GM12878 (cell line): ENCODE measurements around the gene GJA4.

Source experiments
- EGR1 ChIP-seq, 2 experiments: IDR thresholded peaks; 1 replicate in 1 of 2; 2 replicates in 1 of 2; pipeline ENCODE4 v1.6.1; 2011 to 2012; ENCODE audit warnings: low read depth in 2 of 2, low read length in 2 of 2, borderline replicate concordance in 1 of 2, mild to moderate bottlenecking in 1 of 2, moderate library complexity in 1 of 2
- EP300 ChIP-seq, 2 experiments: fragments of 150-350 bp in 1 of 2; IDR thresholded peaks; 2 replicates each; pipeline ENCODE4 v1.6.1; 2011 to 2012; ENCODE audit warnings: low read depth in 2 of 2, low read length in 2 of 2, borderline replicate concordance in 1 of 2, improper control_type of control experiment in 1 of 2, inconsistent platforms in 1 of 2; ENCODE audit not compliant: control insufficient read depth in 1 of 2
- HDAC2 ChIP-seq: fragments of 200-600 bp; sonication (generic); IDR thresholded peaks from 2 replicates; pipeline ENCODE4 v1.6.1; 2017
- IKZF1 ChIP-seq: fragments of 450-650 bp; conservative IDR thresholded peaks from 2 replicates; pipeline ENCODE4 v1.6.1; 2017; ENCODE audit warnings: antibody characterized with exemption, mild to moderate bottlenecking
- MYC ChIP-seq: IDR thresholded peaks from 2 replicates; pipeline ENCODE4 v1.6.1; 2011; ENCODE audit warnings: mild to moderate bottlenecking, low read length, moderate library complexity, inconsistent platforms; ENCODE audit not compliant: insufficient read depth, insufficient replicate concordance, insufficient read length, severe bottlenecking
- POLR2A ChIP-seq: IDR thresholded peaks from 2 replicates; pipeline ENCODE4 v1.6.1; 2011; ENCODE audit warnings: low read depth, mild to moderate bottlenecking, low read length
- POLR2AphosphoS5 ChIP-seq: IDR thresholded peaks from 2 replicates; pipeline ENCODE4 v1.6.1; 2011; ENCODE audit warnings: mild to moderate bottlenecking, low read length, inconsistent platforms
- RAD51 ChIP-seq: fragments of 450-650 bp; IDR thresholded peaks from 2 replicates; pipeline ENCODE4 v1.6.1; 2016; ENCODE audit warnings: moderate library complexity, mild to moderate bottlenecking, inconsistent platforms
- ZNF274 ChIP-seq: IDR thresholded peaks from one replicate; pipeline ENCODE4 v1.8.0; 2011; ENCODE audit not compliant: insufficient read length, insufficient read depth
- TF ChIP-seq, protein P1 (sequence below): fragments of 450-650 bp; IDR thresholded peaks from 2 replicates; pipeline ENCODE4 v1.6.1; 2018; ENCODE audit warnings: mild to moderate bottlenecking, low read depth, moderate library complexity; ENCODE audit not compliant: partially characterized antibody
- TF ChIP-seq, protein P2 (sequence below): fragments of 450-650 bp; formaldehyde crosslinking; IDR thresholded peaks from 2 replicates; pipeline ENCODE4 v1.5.0; 2022; ENCODE audit warnings: mild to moderate bottlenecking, missing genetic modification characterization
- TF ChIP-seq, protein P3 (sequence below): fragments of 450-650 bp; IDR thresholded peaks from 2 replicates; pipeline ENCODE4 v1.6.1; 2016; ENCODE audit warnings: mild to moderate bottlenecking
- TF ChIP-seq, protein P4 (sequence below), 3 experiments: IDR thresholded peaks in 2 of 3; conservative IDR thresholded peaks in 1 of 3; 2 replicates each; pipeline ENCODE4 v1.5.1; 2011; ENCODE audit warnings: low read depth in 3 of 3, low read length in 3 of 3, mild to moderate bottlenecking in 3 of 3, control low read depth in 2 of 3, moderate library complexity in 2 of 3, inconsistent platforms in 1 of 3, mixed read lengths in 1 of 3; ENCODE audit not compliant: control insufficient read depth in 2 of 3, insufficient read depth in 1 of 3; ENCODE audit errors: extremely low read depth in 1 of 3
- TF ChIP-seq, protein P5 (sequence below): fragments of 450-650 bp; IDR thresholded peaks from 2 replicates; pipeline ENCODE4 v1.6.1; 2017; ENCODE audit warnings: mild to moderate bottlenecking

DNA sequence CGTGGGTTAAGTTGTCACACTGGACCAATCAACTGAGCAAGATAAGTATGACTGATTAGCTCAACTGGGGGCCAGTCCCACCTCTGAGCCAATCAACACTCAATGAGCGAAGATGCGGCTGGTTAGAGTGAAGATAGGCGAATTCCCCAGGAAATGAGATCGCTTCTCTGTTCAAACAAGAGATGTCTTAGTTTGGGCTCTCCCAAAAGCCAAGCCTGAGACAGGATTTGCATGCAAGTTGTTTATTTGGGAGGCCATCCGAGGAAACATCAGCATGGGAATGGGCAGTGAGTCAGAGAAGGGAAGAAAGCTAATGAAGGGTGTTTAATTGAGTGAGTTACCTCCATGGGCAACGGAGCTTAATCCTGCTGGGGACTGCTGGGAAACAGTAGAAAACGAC, 42.8 kb upstream of the GJA4 start:
- TF ChIP-seq RAD51 (no peak), HDAC2 (no peak), IKZF1 (no peak), POLR2AphosphoS5 (no peak), EGR1 (IDR thresholded peaks at IDR 0.05; ENCODE audit: borderline replicate concordance in 1 of 2, low read depth in 2 of 2, low read length in 2 of 2) (no peak), EP300 (IDR thresholded peaks at IDR 0.05; ENCODE audit: borderline replicate concordance in 1 of 2, control insufficient read depth in 1 of 2, low read depth in 2 of 2, low read length in 2 of 2) (no peak), MYC (no peak), ZNF274 (no peak), POLR2A (no peak)
- TF ChIP-seq, protein P1, sequence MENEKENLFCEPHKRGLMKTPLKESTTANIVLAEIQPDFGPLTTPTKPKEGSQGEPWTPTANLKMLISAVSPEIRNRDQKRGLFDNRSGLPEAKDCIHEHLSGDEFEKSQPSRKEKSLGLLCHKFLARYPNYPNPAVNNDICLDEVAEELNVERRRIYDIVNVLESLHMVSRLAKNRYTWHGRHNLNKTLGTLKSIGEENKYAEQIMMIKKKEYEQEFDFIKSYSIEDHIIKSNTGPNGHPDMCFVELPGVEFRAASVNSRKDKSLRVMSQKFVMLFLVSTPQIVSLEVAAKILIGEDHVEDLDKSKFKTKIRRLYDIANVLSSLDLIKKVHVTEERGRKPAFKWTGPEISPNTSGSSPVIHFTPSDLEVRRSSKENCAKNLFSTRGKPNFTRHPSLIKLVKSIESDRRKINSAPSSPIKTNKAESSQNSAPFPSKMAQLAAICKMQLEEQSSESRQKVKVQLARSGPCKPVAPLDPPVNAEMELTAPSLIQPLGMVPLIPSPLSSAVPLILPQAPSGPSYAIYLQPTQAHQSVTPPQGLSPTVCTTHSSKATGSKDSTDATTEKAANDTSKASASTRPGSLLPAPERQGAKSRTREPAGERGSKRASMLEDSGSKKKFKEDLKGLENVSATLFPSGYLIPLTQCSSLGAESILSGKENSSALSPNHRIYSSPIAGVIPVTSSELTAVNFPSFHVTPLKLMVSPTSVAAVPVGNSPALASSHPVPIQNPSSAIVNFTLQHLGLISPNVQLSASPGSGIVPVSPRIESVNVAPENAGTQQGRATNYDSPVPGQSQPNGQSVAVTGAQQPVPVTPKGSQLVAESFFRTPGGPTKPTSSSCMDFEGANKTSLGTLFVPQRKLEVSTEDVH = no peak
- TF ChIP-seq, protein P2, sequence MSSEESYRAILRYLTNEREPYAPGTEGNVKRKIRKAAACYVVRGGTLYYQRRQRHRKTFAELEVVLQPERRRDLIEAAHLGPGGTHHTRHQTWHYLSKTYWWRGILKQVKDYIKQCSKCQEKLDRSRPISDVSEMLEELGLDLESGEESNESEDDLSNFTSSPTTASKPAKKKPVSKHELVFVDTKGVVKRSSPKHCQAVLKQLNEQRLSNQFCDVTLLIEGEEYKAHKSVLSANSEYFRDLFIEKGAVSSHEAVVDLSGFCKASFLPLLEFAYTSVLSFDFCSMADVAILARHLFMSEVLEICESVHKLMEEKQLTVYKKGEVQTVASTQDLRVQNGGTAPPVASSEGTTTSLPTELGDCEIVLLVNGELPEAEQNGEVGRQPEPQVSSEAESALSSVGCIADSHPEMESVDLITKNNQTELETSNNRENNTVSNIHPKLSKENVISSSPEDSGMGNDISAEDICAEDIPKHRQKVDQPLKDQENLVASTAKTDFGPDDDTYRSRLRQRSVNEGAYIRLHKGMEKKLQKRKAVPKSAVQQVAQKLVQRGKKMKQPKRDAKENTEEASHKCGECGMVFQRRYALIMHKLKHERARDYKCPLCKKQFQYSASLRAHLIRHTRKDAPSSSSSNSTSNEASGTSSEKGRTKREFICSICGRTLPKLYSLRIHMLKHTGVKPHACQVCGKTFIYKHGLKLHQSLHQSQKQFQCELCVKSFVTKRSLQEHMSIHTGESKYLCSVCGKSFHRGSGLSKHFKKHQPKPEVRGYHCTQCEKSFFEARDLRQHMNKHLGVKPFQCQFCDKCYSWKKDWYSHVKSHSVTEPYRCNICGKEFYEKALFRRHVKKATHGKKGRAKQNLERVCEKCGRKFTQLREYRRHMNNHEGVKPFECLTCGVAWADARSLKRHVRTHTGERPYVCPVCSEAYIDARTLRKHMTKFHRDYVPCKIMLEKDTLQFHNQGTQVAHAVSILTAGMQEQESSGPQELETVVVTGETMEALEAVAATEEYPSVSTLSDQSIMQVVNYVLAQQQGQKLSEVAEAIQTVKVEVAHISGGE = no peak
- TF ChIP-seq, protein P3, sequence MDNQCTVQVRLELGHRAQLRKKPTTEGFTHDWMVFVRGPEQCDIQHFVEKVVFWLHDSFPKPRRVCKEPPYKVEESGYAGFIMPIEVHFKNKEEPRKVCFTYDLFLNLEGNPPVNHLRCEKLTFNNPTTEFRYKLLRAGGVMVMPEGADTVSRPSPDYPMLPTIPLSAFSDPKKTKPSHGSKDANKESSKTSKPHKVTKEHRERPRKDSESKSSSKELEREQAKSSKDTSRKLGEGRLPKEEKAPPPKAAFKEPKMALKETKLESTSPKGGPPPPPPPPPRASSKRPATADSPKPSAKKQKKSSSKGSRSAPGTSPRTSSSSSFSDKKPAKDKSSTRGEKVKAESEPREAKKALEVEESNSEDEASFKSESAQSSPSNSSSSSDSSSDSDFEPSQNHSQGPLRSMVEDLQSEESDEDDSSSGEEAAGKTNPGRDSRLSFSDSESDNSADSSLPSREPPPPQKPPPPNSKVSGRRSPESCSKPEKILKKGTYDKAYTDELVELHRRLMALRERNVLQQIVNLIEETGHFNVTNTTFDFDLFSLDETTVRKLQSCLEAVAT = no peak
- TF ChIP-seq, protein P4, sequence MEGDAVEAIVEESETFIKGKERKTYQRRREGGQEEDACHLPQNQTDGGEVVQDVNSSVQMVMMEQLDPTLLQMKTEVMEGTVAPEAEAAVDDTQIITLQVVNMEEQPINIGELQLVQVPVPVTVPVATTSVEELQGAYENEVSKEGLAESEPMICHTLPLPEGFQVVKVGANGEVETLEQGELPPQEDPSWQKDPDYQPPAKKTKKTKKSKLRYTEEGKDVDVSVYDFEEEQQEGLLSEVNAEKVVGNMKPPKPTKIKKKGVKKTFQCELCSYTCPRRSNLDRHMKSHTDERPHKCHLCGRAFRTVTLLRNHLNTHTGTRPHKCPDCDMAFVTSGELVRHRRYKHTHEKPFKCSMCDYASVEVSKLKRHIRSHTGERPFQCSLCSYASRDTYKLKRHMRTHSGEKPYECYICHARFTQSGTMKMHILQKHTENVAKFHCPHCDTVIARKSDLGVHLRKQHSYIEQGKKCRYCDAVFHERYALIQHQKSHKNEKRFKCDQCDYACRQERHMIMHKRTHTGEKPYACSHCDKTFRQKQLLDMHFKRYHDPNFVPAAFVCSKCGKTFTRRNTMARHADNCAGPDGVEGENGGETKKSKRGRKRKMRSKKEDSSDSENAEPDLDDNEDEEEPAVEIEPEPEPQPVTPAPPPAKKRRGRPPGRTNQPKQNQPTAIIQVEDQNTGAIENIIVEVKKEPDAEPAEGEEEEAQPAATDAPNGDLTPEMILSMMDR (IDR thresholded peaks at IDR 0.05 in 2 of 3, conservative IDR thresholded peaks at IDR 0.05 in 1 of 3; ENCODE audit: control insufficient read depth in 2 of 3, extremely low read depth in 1 of 3, insufficient read depth in 1 of 3, low read depth in 3 of 3, low read length in 3 of 3) = no peak
- TF ChIP-seq, protein P5, sequence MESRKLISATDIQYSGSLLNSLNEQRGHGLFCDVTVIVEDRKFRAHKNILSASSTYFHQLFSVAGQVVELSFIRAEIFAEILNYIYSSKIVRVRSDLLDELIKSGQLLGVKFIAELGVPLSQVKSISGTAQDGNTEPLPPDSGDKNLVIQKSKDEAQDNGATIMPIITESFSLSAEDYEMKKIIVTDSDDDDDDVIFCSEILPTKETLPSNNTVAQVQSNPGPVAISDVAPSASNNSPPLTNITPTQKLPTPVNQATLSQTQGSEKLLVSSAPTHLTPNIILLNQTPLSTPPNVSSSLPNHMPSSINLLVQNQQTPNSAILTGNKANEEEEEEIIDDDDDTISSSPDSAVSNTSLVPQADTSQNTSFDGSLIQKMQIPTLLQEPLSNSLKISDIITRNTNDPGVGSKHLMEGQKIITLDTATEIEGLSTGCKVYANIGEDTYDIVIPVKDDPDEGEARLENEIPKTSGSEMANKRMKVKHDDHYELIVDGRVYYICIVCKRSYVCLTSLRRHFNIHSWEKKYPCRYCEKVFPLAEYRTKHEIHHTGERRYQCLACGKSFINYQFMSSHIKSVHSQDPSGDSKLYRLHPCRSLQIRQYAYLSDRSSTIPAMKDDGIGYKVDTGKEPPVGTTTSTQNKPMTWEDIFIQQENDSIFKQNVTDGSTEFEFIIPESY = no peak
